MM.1S (cell line): ENCODE measurements around the gene KIAA0040.

Experiments used
- EZH2 ChIP-seq: fragments of 300-600 bp; sonication (generic); optimal IDR thresholded peaks from 2 replicates; pipeline ENCODE3; 2017; ENCODE audit warnings: low read depth, mild to moderate bottlenecking, antibody characterized with exemption, low read length, mixed read lengths
- TF ChIP-seq, protein P1 (sequence below): fragments of 300-600 bp; sonication (generic); IDR thresholded peaks from 2 replicates; pipeline ENCODE4 v1.5.1; 2016; ENCODE audit warnings: antibody characterized with exemption, low read length, mixed read lengths

DNA sequence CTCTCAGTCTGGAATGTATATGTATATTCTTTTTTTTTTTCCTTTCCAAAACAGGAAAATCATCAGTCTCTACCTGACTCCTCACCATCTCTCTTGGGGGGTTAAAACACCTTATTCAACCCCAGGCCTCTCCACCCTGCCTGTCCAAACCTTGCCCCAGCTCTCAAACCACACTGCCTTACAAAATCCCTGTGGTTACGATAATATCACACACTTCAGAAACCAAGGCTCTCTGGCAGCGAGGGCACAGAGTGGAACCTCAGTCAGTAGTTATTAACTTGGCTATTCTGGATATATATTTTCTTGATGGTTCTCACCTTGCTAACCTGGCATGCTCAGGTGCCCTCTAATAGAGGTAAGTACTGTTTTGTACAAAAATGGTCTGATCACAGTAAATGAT, 24.7 kb downstream of the KIAA0040 start:
- TF ChIP-seq EZH2 = no peak
- TF ChIP-seq, protein P1, sequence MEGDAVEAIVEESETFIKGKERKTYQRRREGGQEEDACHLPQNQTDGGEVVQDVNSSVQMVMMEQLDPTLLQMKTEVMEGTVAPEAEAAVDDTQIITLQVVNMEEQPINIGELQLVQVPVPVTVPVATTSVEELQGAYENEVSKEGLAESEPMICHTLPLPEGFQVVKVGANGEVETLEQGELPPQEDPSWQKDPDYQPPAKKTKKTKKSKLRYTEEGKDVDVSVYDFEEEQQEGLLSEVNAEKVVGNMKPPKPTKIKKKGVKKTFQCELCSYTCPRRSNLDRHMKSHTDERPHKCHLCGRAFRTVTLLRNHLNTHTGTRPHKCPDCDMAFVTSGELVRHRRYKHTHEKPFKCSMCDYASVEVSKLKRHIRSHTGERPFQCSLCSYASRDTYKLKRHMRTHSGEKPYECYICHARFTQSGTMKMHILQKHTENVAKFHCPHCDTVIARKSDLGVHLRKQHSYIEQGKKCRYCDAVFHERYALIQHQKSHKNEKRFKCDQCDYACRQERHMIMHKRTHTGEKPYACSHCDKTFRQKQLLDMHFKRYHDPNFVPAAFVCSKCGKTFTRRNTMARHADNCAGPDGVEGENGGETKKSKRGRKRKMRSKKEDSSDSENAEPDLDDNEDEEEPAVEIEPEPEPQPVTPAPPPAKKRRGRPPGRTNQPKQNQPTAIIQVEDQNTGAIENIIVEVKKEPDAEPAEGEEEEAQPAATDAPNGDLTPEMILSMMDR = no peak
